Right cardiac atrium (tissue), 5 donors: ENCODE measurements around the gene EEIG1. TPM values are rescaled to one million over a fixed set of nuclear protein-coding genes. Genes with fewer than 3 reads are reported as not detected.
"Not testable (repeated sequence)": the region's sequence is repeated elsewhere in the genome, so short reads cannot be mapped to it uniquely, and the experiment has no call there.

Source experiments
- ATAC-seq, 2 donors: fragments of 200-7000 bp; cut with Tn5 transposase; one replicate each; pipeline versions ENCODE4 v1.8.0 to v1.9.1; 2020; ENCODE audit warnings: moderate library complexity in 2 of 2, mild to moderate bottlenecking in 1 of 2
- DNase-seq, 3 donors: peaks; one replicate each; pipeline ENCODE4 v3.0.0-alpha.2; 2020
- H3K27ac ChIP-seq: one replicate; pipeline ENCODE4 v1.5.1; 2013; ENCODE audit warnings: mild to moderate bottlenecking, low read length, control low read depth, moderate library complexity
- H3K27me3 ChIP-seq: one replicate; pipeline ENCODE4 v1.6.1; 2013; ENCODE audit not compliant: control insufficient read depth, insufficient read depth
- H3K4me1 ChIP-seq: one replicate; pipeline ENCODE4 v1.6.1; 2013; ENCODE audit warnings: low read length; ENCODE audit not compliant: control insufficient read depth, insufficient read depth
- H3K4me3 ChIP-seq: one replicate; pipeline ENCODE4 v1.5.1; 2013; ENCODE audit warnings: low read length, control low read depth
- H3K9me3 ChIP-seq: one replicate; pipeline ENCODE4 v1.6.1; 2013; ENCODE audit warnings: low read length; ENCODE audit not compliant: control insufficient read depth
- WGBS: extraction: QIAGEN DNeasy Blood & Tissue Kit; methylation state at CpG from one replicate; pipeline ENCODE4 v1.1.7; 2013; 5-methylcytosine and 5-hydroxymethylcytosine counted together
- intact Hi-C, 4 donors: fragments of 100-400 bp; cut with DNase I; formaldehyde crosslinking; loops; one replicate each; pipeline versions ENCODE4 v1.11.0 to v1.14.0; 2022 to 2023
- long read RNA-seq, 4 donors: library from polyadenylated mRNA; unstranded; transcript quantifications; one replicate each; pipeline ENCODE4 v2.0.0, GENCODE V29; 2020 to 2021
- polyA plus RNA-seq: library from polyadenylated mRNA; stranded (reverse); fragments of 200-250 nt; gene quantifications from one replicate; pipeline ENCODE4 v1.2.3, GENCODE V29; 2013
- total RNA-seq, 4 donors: library from RNA; stranded (reverse); fragmentation: NEBNext Ultra II Directional; extraction: Animal tissue kit (Norgen Biotek cat#: 25700); gene quantifications; one replicate each; pipeline ENCODE4 v1.2.1, GENCODE V29; 2021
- donor health status: healthy with polysubstance abuse.
- donor health status: DM: no; HTN: yes; CAD: no.
- donor health status: DM: no; HTN: no; CAD: no.
- donor health status: DM: no; HTN: yes; CAD: no; lungs with severe emphysema.
- donor health status: DM: yes; HTN: yes; CAD: no.

Gene EEIG1
- 10 to 100 TPM; 23.1 to 35.1 (median 31.6) TPM for total RNA-seq
- polyA plus RNA-seq = 12.7 TPM
- long read RNA-seq, donor 1, full-length matches to known transcripts = 10 of 39 reads
- long read RNA-seq, donor 1, partial matches to known transcripts = 6 of 39 reads
- long read RNA-seq, donor 1, other reads (novel, unspliced or antisense) = 23 of 39 reads
- long read RNA-seq, donor 2, full-length matches to known transcripts = 3 of 13 reads
- long read RNA-seq, donor 2, partial matches to known transcripts = 4 of 13 reads
- long read RNA-seq, donor 2, other reads (novel, unspliced or antisense) = 6 of 13 reads
- long read RNA-seq, donor 3, full-length matches to known transcripts = 4 of 46 reads
- long read RNA-seq, donor 3, partial matches to known transcripts = 41 of 46 reads
- long read RNA-seq, donor 3, other reads (novel, unspliced or antisense) = 1 of 46 reads
- long read RNA-seq, donor 4, full-length matches to known transcripts = 3 of 17 reads
- long read RNA-seq, donor 4, partial matches to known transcripts = 1 of 17 reads
- long read RNA-seq, donor 4, other reads (novel, unspliced or antisense) = 13 of 17 reads

- Histone ChIP-seq H3K27me3 (no peaks in the 10 kb centered on the region), H3K9me3 (no peaks in the 10 kb centered on the region), H3K4me1 (peaks cover 17% of the 10 kb centered on the region), H3K27ac (peak within 1 kb of the TSS; percentile 73), H3K4me3 (peak within 1 kb of the TSS; percentile 92)
- ATAC-seq (peak; percentile 96), DNase-seq (peak; percentile 96 to 99 (median 98))
- intact Hi-C loops = loop anchor here in 2 of 4 donors (5.0 to 10.0 kb wide), 2 partner anchors 39 to 54 kb away; no protein-coding TSS in a partner anchor
- WGBS = under 1% methylated on average over 93 of the region's 93 CpGs
Measured at GRCh38 chr9:127980706-127981558, at the start of gene EEIG1. Gene EEIG1 (minus strand): TSS chr9:127980989. CDS start chr9:127980137, 852 bp downstream.

GRCh38 chr9:128027705-128028104, 46.9 kb upstream of the EEIG1 start:
- WGBS = 92% methylated on average over 4 of the region's 4 CpGs
- no peaks in the 10 kb centered on the region for H3K27me3 ChIP-seq
- intact Hi-C loops = no loop called here
- no peaks in the 10 kb centered on the region for H3K9me3 ChIP-seq
- H3K4me1 ChIP-seq = no peaks in the 10 kb centered on the region
- no peak for DNase-seq
- no peak overlapping the region for H3K4me3 ChIP-seq
- H3K27ac ChIP-seq = no peak overlapping the region
- ATAC-seq = no peak

- Histone ChIP-seq H3K4me1 (no peaks in the 10 kb centered on the region), H3K4me3 (no peak overlapping the region), H3K27ac (no peak overlapping the region), H3K9me3 (no peaks in the 10 kb centered on the region), H3K27me3 (no peaks in the 10 kb centered on the region)
- 71% methylated on average over 11 of the region's 11 CpGs for WGBS
- DNase-seq (no peak), ATAC-seq (peak in 1 of 2 donors; percentile 47)
- intact Hi-C loops = no loop called here
Measured at GRCh38 chr9:128026773-128027541, 46.2 kb upstream of the EEIG1 start.

- no peak for DNase-seq
- Histone ChIP-seq H3K4me1 (no peaks in the 10 kb centered on the region), H3K27me3 (no peaks in the 10 kb centered on the region), H3K9me3 (no peaks in the 10 kb centered on the region), H3K4me3 (no peak overlapping the region), H3K27ac (no peak overlapping the region)
- intact Hi-C loops = no loop called here
- 84% methylated on average over 12 of the region's 12 CpGs for WGBS
- peak; percentile 23 to 46 for ATAC-seq
Measured at GRCh38 chr9:128026255-128026772, 45.5 kb upstream of the EEIG1 start.

DNA sequence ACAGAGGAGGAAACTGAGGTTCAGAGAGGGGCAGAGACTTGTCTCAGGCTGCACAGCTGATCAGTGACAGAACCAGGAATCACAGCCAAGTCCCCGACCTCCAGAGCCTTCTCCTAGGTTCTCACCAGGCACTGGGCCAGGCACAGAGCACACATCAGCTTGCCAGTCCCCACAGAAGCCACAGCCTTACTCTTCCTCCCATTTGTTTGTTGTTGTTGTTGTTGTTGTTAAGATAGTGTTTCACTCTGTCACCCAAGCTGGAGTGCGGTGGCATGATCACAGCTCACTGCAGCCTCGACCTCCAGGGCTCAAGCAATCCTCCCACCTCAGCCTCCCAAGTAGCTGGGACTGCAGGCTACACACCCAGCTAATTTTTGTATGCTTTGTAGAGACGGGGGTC, 44.9 kb upstream of the EEIG1 start:
- intact Hi-C loops = no loop called here
- Histone ChIP-seq H3K27ac (no peak overlapping the region), H3K27me3 (no peaks in the 10 kb centered on the region), H3K4me1 (no peaks in the 10 kb centered on the region), H3K4me3 (no peak overlapping the region), H3K9me3 (no peaks in the 10 kb centered on the region)
- DNase-seq (no peak), ATAC-seq (no peak)
- 62% methylated on average over 4 of the region's 4 CpGs for WGBS

DNA sequence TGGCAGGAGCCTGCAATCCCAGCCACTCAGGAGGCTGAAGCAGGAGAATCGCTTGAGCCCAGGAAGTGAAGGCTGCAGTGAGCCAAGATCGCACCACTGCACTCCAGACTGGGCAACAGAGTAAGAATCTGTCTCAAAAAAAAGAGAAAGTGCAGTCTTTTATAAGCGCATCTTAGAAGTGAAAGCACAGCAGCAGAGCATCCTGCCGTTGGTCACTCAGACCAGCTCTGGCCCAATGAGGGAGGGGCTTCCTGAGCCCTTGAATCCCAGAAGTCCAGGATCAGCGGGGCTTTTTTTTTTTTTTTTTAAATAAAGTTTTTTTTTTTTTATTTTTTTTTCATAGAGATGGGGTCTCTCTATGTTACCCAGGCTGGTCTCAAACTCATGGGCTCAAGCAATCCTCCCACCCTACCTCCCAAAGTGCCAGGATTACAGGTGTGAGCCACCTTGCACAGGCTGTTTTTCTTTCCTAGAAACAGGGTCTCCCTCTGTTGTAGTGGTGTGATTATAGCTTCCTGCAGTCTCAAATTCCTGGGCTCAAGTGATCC, 44.0 kb upstream of the EEIG1 start:
- ATAC-seq (no peak), DNase-seq (no peak)
- Histone ChIP-seq H3K4me1 (no peaks in the 10 kb centered on the region), H3K9me3 (no peaks in the 10 kb centered on the region), H3K27ac (no peak overlapping the region), H3K27me3 (no peaks in the 10 kb centered on the region), H3K4me3 (no peak overlapping the region)
- 63% methylated on average over 5 of the region's 5 CpGs for WGBS
- intact Hi-C loops = no loop called here

- ATAC-seq, H3K4me3 ChIP-seq, DNase-seq, H3K27me3 ChIP-seq, intact Hi-C loops, H3K27ac ChIP-seq, H3K4me1 ChIP-seq, H3K9me3 ChIP-seq: not testable (repeated sequence)
- WGBS = 81% methylated on average over 12 of the region's 12 CpGs
Measured at GRCh38 chr9:128023671-128024070, 42.9 kb upstream of the EEIG1 start.

DNA sequence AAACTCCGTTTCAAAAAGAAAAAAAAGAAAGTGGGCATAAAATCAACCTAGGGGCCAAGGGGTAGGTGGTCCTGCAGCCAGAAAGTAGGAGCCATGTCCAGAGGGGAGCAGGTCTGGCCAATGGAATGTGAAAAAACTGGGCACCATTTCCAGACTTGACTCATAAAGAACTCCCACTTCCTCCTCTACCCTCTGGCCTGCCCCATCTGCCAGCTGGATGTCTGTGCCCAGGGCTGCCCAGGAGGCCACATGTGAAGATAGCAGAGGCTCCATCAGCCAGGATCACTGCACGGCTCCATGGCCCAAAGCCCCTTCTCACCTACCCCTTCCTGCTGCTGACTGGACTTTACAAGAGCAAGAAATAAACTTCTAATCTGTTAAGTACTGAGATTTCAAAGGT, 42.1 kb upstream of the EEIG1 start:
- Histone ChIP-seq H3K27me3 (no peaks in the 10 kb centered on the region), H3K27ac (no peak overlapping the region), H3K4me3 (no peak overlapping the region), H3K9me3 (no peaks in the 10 kb centered on the region), H3K4me1 (no peaks in the 10 kb centered on the region)
- intact Hi-C loops = no loop called here
- no peak for ATAC-seq
- DNase-seq = no peak
- WGBS = 54% methylated on average over 2 of the region's 2 CpGs

- intact Hi-C loops = no loop called here
- no peak overlapping the region for H3K4me3 ChIP-seq
- H3K27me3 ChIP-seq = no peaks in the 10 kb centered on the region
- no peak overlapping the region for H3K27ac ChIP-seq
- DNase-seq = no peak
- no peaks in the 10 kb centered on the region for H3K4me1 ChIP-seq
- 51% methylated on average over 1 of the region's 1 CpG for WGBS
- no peak for ATAC-seq
- H3K9me3 ChIP-seq = no peaks in the 10 kb centered on the region
Measured at GRCh38 chr9:128021098-128021497, 40.3 kb upstream of the EEIG1 start.

GRCh38 chr9:128020692-128021091, 39.9 kb upstream of the EEIG1 start:
- H3K27me3 ChIP-seq = no peaks in the 10 kb centered on the region
- no peak overlapping the region for H3K4me3 ChIP-seq
- H3K9me3 ChIP-seq = no peaks in the 10 kb centered on the region
- no peak for DNase-seq
- 90% methylated on average over 4 of the region's 4 CpGs for WGBS
- no peaks in the 10 kb centered on the region for H3K4me1 ChIP-seq
- no peak for ATAC-seq
- H3K27ac ChIP-seq = no peak overlapping the region
- intact Hi-C loops = no loop called here
